Activated T-cell treated with anti-CD3 and anti-CD28 coated beads, Interleukin-2, amount 50 U/mL, for 72 hours (primary cell): ENCODE data around the gene CYP2F1. TPM values are rescaled to one million over a fixed set of nuclear protein-coding genes. Genes with fewer than 3 reads are reported as not detected.
"Not testable (repeated sequence)": the region's sequence is repeated elsewhere in the genome, so short reads cannot be mapped to it uniquely, and the experiment has no call there.

Experiments
- ATAC-seq, 2 donors: fragments of 150-1000 bp; cut with Tn5 transposase; replicated peaks in 1 of 2; 2 replicates each; pipeline ENCODE4 v1.10.0; 2021; ENCODE audit warnings: moderate library complexity in 2 of 2, mild to moderate bottlenecking in 1 of 2
- DNase-seq, 2 donors: peaks; one replicate each; pipeline ENCODE4 v3.0.0; 2021 to 2022; ENCODE audit warnings: mixed read lengths in 1 of 2
- H3K27ac Mint-ChIP-seq: one replicate; pipeline ENCODE4 v1.8.0; 2022; ENCODE audit warnings: mild to moderate bottlenecking, moderate library complexity, mixed read lengths
- H3K27me3 Mint-ChIP-seq: one replicate; pipeline ENCODE4 v1.8.0; 2022; ENCODE audit warnings: low read depth, mixed read lengths
- H3K36me3 Mint-ChIP-seq, 2 donors: one replicate each; pipeline ENCODE4 v1.8.0; 2022; ENCODE audit warnings: mixed read lengths in 2 of 2, mild to moderate bottlenecking in 1 of 2; ENCODE audit not compliant: insufficient read depth in 2 of 2
- H3K4me1 Mint-ChIP-seq: one replicate; pipeline ENCODE4 v1.8.0; 2022; ENCODE audit warnings: low read depth, mixed read lengths
- H3K4me3 Mint-ChIP-seq, 2 donors: one replicate each; pipeline ENCODE4 v1.8.0; 2022; ENCODE audit warnings: mild to moderate bottlenecking in 2 of 2, mixed read lengths in 2 of 2, moderate library complexity in 2 of 2
- H3K9me3 Mint-ChIP-seq, 2 donors: one replicate each; pipeline ENCODE4 v1.8.0; 2022; ENCODE audit warnings: mixed read lengths in 2 of 2
- total RNA-seq, 2 donors: library from RNA; stranded (reverse); gene quantifications; one replicate each; pipeline ENCODE4 v1.2.3, GENCODE V29; 2022

The CYP2F1 gene
- total RNA-seq, 2 donors from 2014 or later = not detected

DNA sequence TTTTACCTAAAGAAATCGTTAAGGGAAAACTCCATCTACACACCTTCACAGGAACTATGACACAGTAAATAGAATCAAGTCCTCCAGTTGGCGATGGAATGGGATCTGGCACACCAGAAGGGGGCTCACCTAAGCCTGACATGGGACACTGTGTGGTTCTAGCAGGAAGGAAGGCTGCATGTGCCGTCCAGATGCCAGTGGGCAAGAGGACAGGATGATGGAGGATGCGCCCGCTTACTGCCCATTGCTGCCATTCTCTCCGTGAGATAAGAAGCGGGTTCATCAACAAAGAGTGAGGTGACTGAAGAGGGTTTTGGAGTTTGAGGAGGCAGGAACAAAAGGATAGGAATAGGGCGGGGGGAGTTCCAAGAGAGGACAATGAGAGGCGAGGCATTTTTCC lies 2.9 kb upstream of the CYP2F1 start:
- no peak for DNase-seq

GRCh38 chr19:41111750-41112295 lies 2.4 kb upstream of the CYP2F1 start:
- DNase-seq = no peak
- ATAC-seq = no peak
- no peaks in the 10 kb centered on the region for H3K9me3 Mint-ChIP-seq
- no peak overlapping the region for H3K4me3 Mint-ChIP-seq
- H3K4me1 Mint-ChIP-seq = no peaks in the 10 kb centered on the region
- H3K27ac Mint-ChIP-seq = no peak overlapping the region
- H3K36me3 Mint-ChIP-seq = no peaks in the 10 kb centered on the region
- H3K27me3 Mint-ChIP-seq = no peaks in the 10 kb centered on the region

More for the DNA sequence above, 2.9 kb upstream of the CYP2F1 start:
- H3K27me3 Mint-ChIP-seq = no peaks in the 10 kb centered on the region
- no peak overlapping the region for H3K4me3 Mint-ChIP-seq
- H3K9me3 Mint-ChIP-seq = no peaks in the 10 kb centered on the region
- H3K4me1 Mint-ChIP-seq = no peaks in the 10 kb centered on the region
- no peaks in the 10 kb centered on the region for H3K36me3 Mint-ChIP-seq
- no peak for ATAC-seq
- no peak overlapping the region for H3K27ac Mint-ChIP-seq

DNA sequence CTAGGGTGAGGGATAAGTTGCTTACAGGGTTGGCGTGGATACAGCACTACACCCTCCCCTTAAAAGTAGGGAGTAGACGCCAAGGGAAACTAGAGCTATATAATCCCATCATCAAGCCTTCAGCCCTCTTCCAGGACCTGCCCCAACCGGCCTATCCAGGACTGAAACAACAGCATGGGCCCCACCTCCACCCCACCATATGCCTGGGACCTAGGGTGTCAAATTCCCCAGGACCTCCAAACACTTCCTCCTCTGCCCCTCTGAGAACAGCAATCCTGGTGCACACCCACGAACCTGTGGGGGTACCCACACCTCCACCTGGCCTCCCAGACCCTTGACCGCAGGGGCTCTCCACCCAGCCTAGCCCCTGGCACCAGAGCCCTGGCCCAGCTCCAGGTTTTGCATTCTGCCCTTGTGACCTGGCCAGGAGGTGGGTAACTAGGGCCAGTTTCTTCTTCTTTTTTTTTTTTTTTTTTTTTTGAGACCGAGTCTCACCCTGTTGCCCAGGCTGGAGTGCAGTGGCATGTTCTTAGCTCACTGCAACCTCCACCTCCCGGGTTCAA lies 1.4 kb upstream of the CYP2F1 start:
- no peaks in the 10 kb centered on the region for H3K9me3 Mint-ChIP-seq
- no peaks in the 10 kb centered on the region for H3K4me1 Mint-ChIP-seq
- H3K36me3 Mint-ChIP-seq = no peaks in the 10 kb centered on the region
- H3K27me3 Mint-ChIP-seq = no peaks in the 10 kb centered on the region
- DNase-seq (no peak), ATAC-seq (no peak)
- H3K27ac Mint-ChIP-seq = no peak overlapping the region
- no peak overlapping the region for H3K4me3 Mint-ChIP-seq

DNA sequence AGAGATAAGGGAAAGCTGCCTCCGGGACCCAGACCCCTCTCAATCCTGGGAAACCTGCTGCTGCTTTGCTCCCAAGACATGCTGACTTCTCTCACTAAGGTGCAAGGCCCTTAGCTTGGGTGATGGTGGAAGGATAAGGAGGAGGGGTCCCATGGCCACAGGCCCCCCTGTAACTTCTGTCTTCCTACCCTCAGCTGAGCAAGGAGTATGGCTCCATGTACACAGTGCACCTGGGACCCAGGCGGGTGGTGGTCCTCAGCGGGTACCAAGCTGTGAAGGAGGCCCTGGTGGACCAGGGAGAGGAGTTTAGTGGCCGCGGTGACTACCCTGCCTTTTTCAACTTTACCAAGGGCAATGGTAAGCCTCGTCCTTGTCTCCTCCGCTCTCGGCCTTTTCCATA lies 2.0 kb downstream of the CYP2F1 start:
- no peak overlapping the region for H3K4me3 Mint-ChIP-seq
- no peak overlapping the region for H3K27ac Mint-ChIP-seq
- peaks cover 9% of the 10 kb centered on the region for H3K4me1 Mint-ChIP-seq
- DNase-seq = no peak
- no peaks in the 10 kb centered on the region for H3K27me3 Mint-ChIP-seq
- no peaks in the 10 kb centered on the region for H3K9me3 Mint-ChIP-seq
- ATAC-seq = no peak
- no peaks in the 10 kb centered on the region for H3K36me3 Mint-ChIP-seq

GRCh38 chr19:41120929-41121911 lies 7.0 kb downstream of the CYP2F1 start:
- not testable (repeated sequence) for H3K27ac Mint-ChIP-seq

DNA sequence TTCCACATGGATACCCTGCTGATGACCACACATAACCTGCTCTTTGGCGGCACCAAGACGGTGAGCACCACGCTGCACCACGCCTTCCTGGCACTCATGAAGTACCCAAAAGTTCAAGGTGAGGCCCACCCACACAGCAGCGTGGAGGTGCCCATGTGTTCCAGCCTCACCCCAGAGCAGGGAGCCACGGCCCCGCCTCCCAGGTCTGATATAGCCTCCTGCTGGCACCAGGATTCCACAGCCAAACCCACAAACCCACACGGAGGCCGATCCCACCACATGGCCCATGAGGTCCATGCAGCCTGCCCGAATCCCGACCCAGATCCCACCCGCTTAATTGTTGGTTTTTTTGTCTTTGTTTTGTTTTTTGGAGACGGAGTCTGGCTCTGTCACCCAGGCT lies 8.6 kb downstream of the CYP2F1 start:
- not testable (repeated sequence) for DNase-seq, H3K27me3 Mint-ChIP-seq, H3K9me3 Mint-ChIP-seq, H3K4me3 Mint-ChIP-seq, H3K27ac Mint-ChIP-seq, ATAC-seq, H3K36me3 Mint-ChIP-seq
- H3K4me1 Mint-ChIP-seq = peaks cover 16% of the 10 kb centered on the region

More at GRCh38 chr19:41120929-41121911, 7.0 kb downstream of the CYP2F1 start:
- Mint-ChIP-seq H3K4me1 (peaks cover 12% of the 10 kb centered on the region), H3K4me3 (peak overlapping the region; percentile 15 to 46)
- peak; percentile 77 to 82 for ATAC-seq
- H3K36me3 Mint-ChIP-seq, H3K9me3 Mint-ChIP-seq, H3K27me3 Mint-ChIP-seq: not testable (repeated sequence)
- DNase-seq = peak; percentile 37 to 42

DNA sequence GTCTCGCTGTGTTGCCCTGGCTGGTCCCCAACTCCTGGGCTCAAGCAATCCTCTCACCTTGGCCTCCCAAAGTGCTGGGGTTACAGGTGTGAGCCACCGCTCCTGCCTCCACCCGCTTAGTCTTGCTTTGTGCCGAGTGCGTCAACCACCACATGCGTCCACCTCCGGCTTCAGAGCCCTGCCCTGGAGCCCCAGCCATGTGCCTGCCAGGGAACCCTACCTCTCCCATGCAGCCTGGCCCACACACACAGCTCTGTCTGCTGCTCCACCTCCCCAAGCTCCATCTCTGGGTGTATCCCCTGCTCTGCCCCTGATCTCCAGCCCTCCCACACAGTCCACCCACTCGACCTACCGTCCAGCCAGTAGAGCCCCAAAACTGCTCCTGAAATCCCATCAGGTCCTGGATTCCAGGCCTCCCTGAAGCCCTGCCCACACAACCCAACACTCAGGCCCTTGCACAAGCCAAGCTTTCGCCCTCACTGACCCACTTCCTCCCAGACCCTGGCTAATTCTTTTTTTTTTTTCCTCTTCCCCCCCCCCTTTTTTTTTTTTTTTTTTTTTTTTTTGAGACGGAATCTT lies 9.6 kb downstream of the CYP2F1 start:
- no peaks in the 10 kb centered on the region for H3K27me3 Mint-ChIP-seq
- H3K27ac Mint-ChIP-seq = no peak overlapping the region
- peaks cover 0 to 2% of the 10 kb centered on the region in 2 donors for H3K9me3 Mint-ChIP-seq
- DNase-seq = no peak
- H3K4me3 Mint-ChIP-seq = no peak overlapping the region
- no peak for ATAC-seq
- H3K4me1 Mint-ChIP-seq = peaks cover 26% of the 10 kb centered on the region
- H3K36me3 Mint-ChIP-seq = no peaks in the 10 kb centered on the region

DNA sequence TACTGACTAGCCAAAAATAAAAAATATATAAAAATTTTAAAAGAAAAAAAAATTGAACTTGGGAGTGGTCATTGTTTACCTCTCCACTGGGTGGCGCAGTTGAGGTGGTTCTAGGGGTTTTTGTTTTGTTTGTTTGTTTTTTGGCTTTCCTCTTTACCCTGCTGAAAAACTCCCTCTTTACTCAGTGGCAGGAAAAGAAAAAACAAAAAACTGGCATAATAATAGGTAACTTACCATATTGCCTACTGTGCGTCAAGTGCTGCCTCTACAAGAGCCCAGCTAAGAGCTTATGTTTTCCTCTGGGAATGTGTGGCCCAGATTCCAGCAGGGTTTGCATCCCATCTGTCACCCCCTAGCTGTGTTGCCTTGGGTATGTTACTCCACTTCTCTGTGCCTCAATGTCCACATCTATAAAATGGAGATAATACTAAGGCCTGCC lies 12.6 kb downstream of the CYP2F1 start:
- peaks cover 18% of the 10 kb centered on the region for H3K4me1 Mint-ChIP-seq
- H3K4me3 Mint-ChIP-seq, H3K27ac Mint-ChIP-seq, H3K36me3 Mint-ChIP-seq, ATAC-seq, H3K27me3 Mint-ChIP-seq, H3K9me3 Mint-ChIP-seq: not testable (repeated sequence)
- peak; percentile 39 to 45 for DNase-seq

DNA sequence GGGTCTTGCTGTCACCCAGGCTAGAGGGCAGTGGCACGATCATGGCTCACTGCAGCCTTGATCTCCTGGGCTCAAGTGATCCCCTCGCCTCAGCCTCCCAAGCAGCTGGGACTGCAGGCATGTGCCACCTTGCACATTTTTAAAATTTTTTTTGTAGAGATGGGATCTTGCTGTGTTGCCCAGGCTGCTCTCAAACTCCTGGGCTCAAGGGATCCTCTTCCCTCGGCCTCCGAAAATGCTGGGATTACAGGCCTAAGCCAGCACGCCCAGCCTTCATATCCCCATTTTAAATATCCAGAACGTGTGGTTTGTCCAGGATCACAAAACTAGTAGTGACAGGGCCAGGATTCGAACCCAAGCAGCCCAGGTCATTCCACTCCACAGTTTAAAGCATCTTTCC lies 13.1 kb downstream of the CYP2F1 start:
- not testable (repeated sequence) for H3K36me3 Mint-ChIP-seq, ATAC-seq, H3K27ac Mint-ChIP-seq, H3K27me3 Mint-ChIP-seq, H3K4me3 Mint-ChIP-seq, H3K9me3 Mint-ChIP-seq, DNase-seq
- H3K4me1 Mint-ChIP-seq = peaks cover 18% of the 10 kb centered on the region

GRCh38 chr19:41127801-41128300 lies 13.6 kb downstream of the CYP2F1 start:
- DNase-seq = peak; percentile 74 to 88
- not testable (repeated sequence) for H3K36me3 Mint-ChIP-seq, H3K9me3 Mint-ChIP-seq, H3K27ac Mint-ChIP-seq, H3K27me3 Mint-ChIP-seq
- H3K4me3 Mint-ChIP-seq = peak overlapping the region; percentile 76 to 80
- peak; percentile 95 to 97 for ATAC-seq
- peaks cover 18% of the 10 kb centered on the region for H3K4me1 Mint-ChIP-seq

GRCh38 chr19:41128692-41129091 lies 14.5 kb downstream of the CYP2F1 start:
- H3K9me3 Mint-ChIP-seq = no peaks in the 10 kb centered on the region
- peaks cover 18% of the 10 kb centered on the region for H3K4me1 Mint-ChIP-seq
- no peaks in the 10 kb centered on the region for H3K36me3 Mint-ChIP-seq
- no peak overlapping the region for H3K4me3 Mint-ChIP-seq
- no peak overlapping the region for H3K27ac Mint-ChIP-seq
- no peak for ATAC-seq
- no peak for DNase-seq
- peaks cover 7% of the 10 kb centered on the region for H3K27me3 Mint-ChIP-seq

GRCh38 chr19:41131186-41131585 lies 17.0 kb downstream of the CYP2F1 start:
- Mint-ChIP-seq H3K4me1 (peaks cover 24% of the 10 kb centered on the region), H3K27me3 (peaks cover 7% of the 10 kb centered on the region), H3K27ac (no peak overlapping the region), H3K4me3 (no peak overlapping the region), H3K36me3 (no peaks in the 10 kb centered on the region), H3K9me3 (no peaks in the 10 kb centered on the region)
- ATAC-seq (no peak), DNase-seq (no peak)

- H3K27ac Mint-ChIP-seq = no peak overlapping the region
- no peaks in the 10 kb centered on the region for H3K36me3 Mint-ChIP-seq
- DNase-seq (no peak), ATAC-seq (no peak)
- no peaks in the 10 kb centered on the region for H3K9me3 Mint-ChIP-seq
- peaks cover 7% of the 10 kb centered on the region for H3K27me3 Mint-ChIP-seq
- H3K4me1 Mint-ChIP-seq = peaks cover 22% of the 10 kb centered on the region
- H3K4me3 Mint-ChIP-seq = no peak overlapping the region
Measured at GRCh38 chr19:41133260-41133659, 19.0 kb downstream of the CYP2F1 start.
